Skeletal muscle satellite cell (primary cell): ENCODE measurements around the gene LRRC36.

Experiments
- H3K27me3 ChIP-seq: 2 replicates; pipeline ENCODE4 v1.7.0; 2013; ENCODE audit warnings: low read length; ENCODE audit not compliant: control insufficient read depth, insufficient read depth
- H3K36me3 ChIP-seq: 2 replicates; pipeline ENCODE4 v1.7.0; 2013; ENCODE audit warnings: mild to moderate bottlenecking, control low read depth, low read length; ENCODE audit not compliant: insufficient read depth
- H3K4me1 ChIP-seq: 2 replicates; pipeline ENCODE4 v1.7.0; 2013; ENCODE audit warnings: low read length; ENCODE audit not compliant: control insufficient read depth, insufficient read depth
- H3K4me2 ChIP-seq: 2 replicates; pipeline ENCODE4 v1.7.0; 2013; ENCODE audit warnings: mild to moderate bottlenecking, low read length
- H3K4me3 ChIP-seq: 2 replicates; pipeline ENCODE4 v1.7.0; 2013; ENCODE audit warnings: low read length
- H3K9ac ChIP-seq: 2 replicates; pipeline ENCODE4 v1.7.0; 2013; ENCODE audit warnings: mild to moderate bottlenecking, low read depth, low read length, moderate library complexity
- H3K9me3 ChIP-seq: replicated peaks from 2 replicates; pipeline ENCODE4 v1.7.0; 2013; ENCODE audit warnings: mild to moderate bottlenecking, control low read depth, low read length

The LRRC36 gene

GRCh38 chr16:67425061-67425460 is 98.4 kb downstream of the LRRC36 start:
- Histone ChIP-seq H3K4me3 (no peak overlapping the region), H3K4me2 (no peak overlapping the region), H3K27me3 (peaks cover 60% of the 10 kb centered on the region), H3K4me1 (no peaks in the 10 kb centered on the region), H3K9ac (no peak overlapping the region), H3K36me3 (no peaks in the 10 kb centered on the region), H3K9me3 (no peaks in the 10 kb centered on the region)

- H3K27me3 ChIP-seq, result peaks cover 65% of the 10 kb centered on the region
- no peaks in the 10 kb centered on the region for H3K9me3 ChIP-seq
- no peak overlapping the region for H3K4me2 ChIP-seq
- no peak overlapping the region for H3K4me3 ChIP-seq
- H3K36me3 ChIP-seq, result no peaks in the 10 kb centered on the region
- H3K4me1 ChIP-seq, result peaks cover 4% of the 10 kb centered on the region
- H3K9ac ChIP-seq, result no peak overlapping the region
Observed at GRCh38 chr16:67425580-67425979, 99.0 kb downstream of the LRRC36 start.

- H3K9ac ChIP-seq, result no peak overlapping the region
- peaks cover 66% of the 10 kb centered on the region for H3K27me3 ChIP-seq
- H3K4me1 ChIP-seq, result peaks cover 5% of the 10 kb centered on the region
- no peaks in the 10 kb centered on the region for H3K36me3 ChIP-seq
- no peak overlapping the region for H3K4me2 ChIP-seq
- no peaks in the 10 kb centered on the region for H3K9me3 ChIP-seq
- no peak overlapping the region for H3K4me3 ChIP-seq
Observed at GRCh38 chr16:67426022-67426421, 99.4 kb downstream of the LRRC36 start.

- Histone ChIP-seq H3K36me3 (no peaks in the 10 kb centered on the region), H3K4me2 (no peak overlapping the region), H3K27me3 (peaks cover 66% of the 10 kb centered on the region)
Observed at GRCh38 chr16:67426950-67427349, 100.3 kb downstream of the LRRC36 start.

GRCh38 chr16:67428146-67428731 is 101.6 kb downstream of the LRRC36 start:
- no peaks in the 10 kb centered on the region for H3K9me3 ChIP-seq
- no peak overlapping the region for H3K9ac ChIP-seq
- H3K27me3 ChIP-seq, result peaks cover 60% of the 10 kb centered on the region
- H3K4me2 ChIP-seq, result no peak overlapping the region
- H3K4me3 ChIP-seq, result no peak overlapping the region
- no peaks in the 10 kb centered on the region for H3K36me3 ChIP-seq
- H3K4me1 ChIP-seq, result peaks cover 14% of the 10 kb centered on the region

More at GRCh38 chr16:67426950-67427349, 100.3 kb downstream of the LRRC36 start:
- Histone ChIP-seq H3K9me3 (no peaks in the 10 kb centered on the region), H3K9ac (no peak overlapping the region), H3K4me3 (no peak overlapping the region), H3K4me1 (peaks cover 14% of the 10 kb centered on the region)

GRCh38 chr16:67429053-67429798 is 102.6 kb downstream of the LRRC36 start:
- no peaks in the 10 kb centered on the region for H3K9me3 ChIP-seq
- no peak overlapping the region for H3K4me3 ChIP-seq
- no peaks in the 10 kb centered on the region for H3K36me3 ChIP-seq
- peaks cover 14% of the 10 kb centered on the region for H3K4me1 ChIP-seq
- H3K9ac ChIP-seq, result no peak overlapping the region
- no peak overlapping the region for H3K4me2 ChIP-seq
- peaks cover 52% of the 10 kb centered on the region for H3K27me3 ChIP-seq

GRCh38 chr16:67429799-67430503 is 103.3 kb downstream of the LRRC36 start:
- Histone ChIP-seq H3K36me3 (no peaks in the 10 kb centered on the region), H3K27me3 (peaks cover 45% of the 10 kb centered on the region), H3K9me3 (no peaks in the 10 kb centered on the region), H3K4me2 (peak overlapping the region; percentile 75), H3K4me1 (peaks cover 14% of the 10 kb centered on the region), H3K9ac (no peak overlapping the region), H3K4me3 (peak overlapping the region; percentile 55)

- H3K36me3 ChIP-seq, result no peaks in the 10 kb centered on the region
- H3K4me1 ChIP-seq, result peaks cover 14% of the 10 kb centered on the region
- no peak overlapping the region for H3K9ac ChIP-seq
- no peaks in the 10 kb centered on the region for H3K9me3 ChIP-seq
- H3K27me3 ChIP-seq, result peaks cover 39% of the 10 kb centered on the region
- peak overlapping the region; percentile 55 for H3K4me3 ChIP-seq
- peak overlapping the region; percentile 75 for H3K4me2 ChIP-seq
Observed at GRCh38 chr16:67430504-67430976, 103.9 kb downstream of the LRRC36 start.

- peak within 1 kb of the TSS; percentile 58 for H3K4me3 ChIP-seq
- peaks cover 33% of the 10 kb centered on the region for H3K27me3 ChIP-seq
- peak within 1 kb of the TSS; percentile 30 for H3K9ac ChIP-seq
- H3K4me2 ChIP-seq, result peak within 1 kb of the TSS; percentile 88
- peaks cover 14% of the 10 kb centered on the region for H3K4me1 ChIP-seq
- H3K9me3 ChIP-seq, result no peaks in the 10 kb centered on the region
- no peaks in the 10 kb centered on the region for H3K36me3 ChIP-seq
Observed at GRCh38 chr16:67430977-67431774, 104.6 kb downstream of the LRRC36 start, which contains the start of gene HSD11B2. TSS of gene HSD11B2 (plus strand) at chr16:67431121. CDS start at chr16:67431249, 128 bp downstream.

- peaks cover 26% of the 10 kb centered on the region for H3K27me3 ChIP-seq
- H3K9me3 ChIP-seq, result no peaks in the 10 kb centered on the region
- H3K4me3 ChIP-seq, result peak overlapping the region; percentile 58
- H3K4me2 ChIP-seq, result peak overlapping the region; percentile 88
- peaks cover 3% of the 10 kb centered on the region for H3K36me3 ChIP-seq
- no peak overlapping the region for H3K9ac ChIP-seq
- peaks cover 14% of the 10 kb centered on the region for H3K4me1 ChIP-seq
Observed at GRCh38 chr16:67431775-67432505, 105.3 kb downstream of the LRRC36 start.
